ENCODE data around the gene CAPN10. TPM values are rescaled to one million over a fixed set of nuclear protein-coding genes. Genes with fewer than 3 reads are reported as not detected.

Gene CAPN10
- total RNA-seq, 1 experiment from 2014 or later: 47.4 TPM

DNA sequence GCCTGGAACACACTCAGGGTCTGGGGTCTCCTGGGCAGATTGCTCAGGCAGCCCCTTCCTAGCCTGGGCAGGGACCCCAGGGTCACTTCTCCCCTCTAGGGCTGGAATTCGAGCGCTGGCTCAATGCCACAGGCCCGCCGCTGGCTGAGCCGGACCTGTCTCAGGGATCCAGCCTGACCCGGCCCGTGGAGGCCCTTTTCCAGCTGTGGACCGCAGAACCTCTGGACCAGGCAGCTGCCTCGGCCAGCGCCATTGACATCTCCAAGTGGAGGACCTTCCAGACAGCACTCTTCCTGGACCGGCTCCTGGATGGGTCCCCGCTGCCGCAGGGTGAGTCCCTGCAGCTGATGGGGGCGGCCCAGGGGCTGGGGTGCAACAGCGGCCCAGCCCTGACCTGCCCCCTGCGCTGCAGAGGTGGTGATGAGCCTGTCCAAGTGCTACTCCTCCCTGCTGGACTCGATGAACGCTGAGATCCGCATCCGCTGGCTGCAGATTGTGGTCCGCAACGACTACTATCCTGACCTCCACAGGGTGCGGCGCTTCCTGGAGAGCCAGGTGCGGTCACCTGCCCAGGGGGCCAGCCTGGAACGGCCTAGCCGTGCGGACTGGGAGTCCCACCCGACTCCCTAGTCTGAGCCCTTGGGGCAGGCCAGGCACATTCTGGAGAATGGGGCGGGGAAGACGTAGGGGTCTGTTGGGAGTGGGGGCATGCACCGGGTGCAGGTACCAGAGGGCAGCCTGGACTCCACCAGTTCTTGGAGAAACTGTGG lies 9.9 kb upstream of the CAPN10 start:
- no CpG with 5 or more reads among the region's 32 CpGs for WGBS (ENCODE audit: extremely low coverage, insufficient read length, low lambda C conversion rate)
- Histone ChIP-seq H3K14ac (ENCODE audit: insufficient read depth, low read length) (no peak overlapping the region), H2BK120ac (ENCODE audit: low read depth, low read length, poor library complexity, severe bottlenecking) (no peak overlapping the region), H3K27ac (ENCODE audit: insufficient read length, low read depth, low read length) (no peak overlapping the region), H3K23ac (ENCODE audit: insufficient read length, low read depth, low read length) (no peak overlapping the region), H3K4me2 (ENCODE audit: insufficient read depth, insufficient read length, low read length) (no peak overlapping the region), H4K5ac (ENCODE audit: insufficient read length, low read depth, low read length) (no peak overlapping the region), H2AK5ac (ENCODE audit: insufficient read length, low read length) (no peak overlapping the region), H3K23me2 (ENCODE audit: insufficient read length, low read depth, low read length, poor library complexity, severe bottlenecking) (no peaks in the 10 kb centered on the region), H4K20me1 (ENCODE audit: control insufficient read depth, insufficient read depth, insufficient read length) (no peaks in the 10 kb centered on the region), H3K79me1 (ENCODE audit: insufficient read depth, low read depth, low read length, poor library complexity, severe bottlenecking) (no peaks in the 10 kb centered on the region), H2BK20ac (ENCODE audit: low read depth, low read length, poor library complexity, severe bottlenecking) (no peak overlapping the region), H3K4me1 (ENCODE audit: insufficient read depth, low read length) (no peaks in the 10 kb centered on the region), H3K4ac (ENCODE audit: low read depth, low read length) (no peak overlapping the region), H3K56ac (ENCODE audit: insufficient read length, low read depth, low read length) (no peak overlapping the region), H4K91ac (ENCODE audit: insufficient read length, low read depth, low read length) (no peak overlapping the region), H2BK12ac (ENCODE audit: insufficient read length, low read depth, low read length) (no peak overlapping the region), H2AFZ (ENCODE audit: low read length) (no peak overlapping the region), H4K8ac (replicated peaks; ENCODE audit: insufficient read length, low read depth, low read length) (no peak overlapping the region), H3K9ac (ENCODE audit: extremely low read depth, insufficient read length, low read length) (no peak overlapping the region), H3K27me3 (ENCODE audit: insufficient read depth, low read length) (no peaks in the 10 kb centered on the region), H2BK5ac (ENCODE audit: insufficient read length, low read length) (no peak overlapping the region), H3K9me3 (ENCODE audit: control insufficient read depth, low read depth, low read length) (no peaks in the 10 kb centered on the region), H2BK15ac (ENCODE audit: low read depth, low read length) (no peak overlapping the region), H3K18ac (ENCODE audit: insufficient read length, low read depth, low read length) (no peak overlapping the region), H3T11ph (ENCODE audit: low read length) (no peak overlapping the region), H3K79me2 (ENCODE audit: insufficient read depth, low read length) (no peaks in the 10 kb centered on the region)
- no peaks in the 10 kb centered on the region for H3K27me3 Mint-ChIP-seq (ENCODE audit: low read depth)
- no peak overlapping the region for H3K27ac Mint-ChIP-seq
- H3K9me3 Mint-ChIP-seq: no peaks in the 10 kb centered on the region
- TF ChIP-seq, protein P1, sequence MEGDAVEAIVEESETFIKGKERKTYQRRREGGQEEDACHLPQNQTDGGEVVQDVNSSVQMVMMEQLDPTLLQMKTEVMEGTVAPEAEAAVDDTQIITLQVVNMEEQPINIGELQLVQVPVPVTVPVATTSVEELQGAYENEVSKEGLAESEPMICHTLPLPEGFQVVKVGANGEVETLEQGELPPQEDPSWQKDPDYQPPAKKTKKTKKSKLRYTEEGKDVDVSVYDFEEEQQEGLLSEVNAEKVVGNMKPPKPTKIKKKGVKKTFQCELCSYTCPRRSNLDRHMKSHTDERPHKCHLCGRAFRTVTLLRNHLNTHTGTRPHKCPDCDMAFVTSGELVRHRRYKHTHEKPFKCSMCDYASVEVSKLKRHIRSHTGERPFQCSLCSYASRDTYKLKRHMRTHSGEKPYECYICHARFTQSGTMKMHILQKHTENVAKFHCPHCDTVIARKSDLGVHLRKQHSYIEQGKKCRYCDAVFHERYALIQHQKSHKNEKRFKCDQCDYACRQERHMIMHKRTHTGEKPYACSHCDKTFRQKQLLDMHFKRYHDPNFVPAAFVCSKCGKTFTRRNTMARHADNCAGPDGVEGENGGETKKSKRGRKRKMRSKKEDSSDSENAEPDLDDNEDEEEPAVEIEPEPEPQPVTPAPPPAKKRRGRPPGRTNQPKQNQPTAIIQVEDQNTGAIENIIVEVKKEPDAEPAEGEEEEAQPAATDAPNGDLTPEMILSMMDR (conservative IDR thresholded peaks at IDR 0.05): no peak
- DNase-seq: no peak
- H3K4me3 Mint-ChIP-seq: no peak overlapping the region
- peaks cover 7 to 8% of the 10 kb centered on the region in 2 experiments for H3K4me1 Mint-ChIP-seq
- no peaks in the 10 kb centered on the region; a peak in 2 of 7 replicates for H3K36me3 Mint-ChIP-seq (ENCODE audit: insufficient read depth in 1 of 3, low read depth in 3 of 3)
